ENCODE results near the gene LAMC3.

Gene LAMC3

GRCh38 chr9:131008909-131009618 is at the start of gene LAMC3:
TSS of gene LAMC3 (plus strand) at chr9:131009174. CDS start at chr9:131009215, 41 bp downstream.
- no peak for DNase-seq

DNA sequence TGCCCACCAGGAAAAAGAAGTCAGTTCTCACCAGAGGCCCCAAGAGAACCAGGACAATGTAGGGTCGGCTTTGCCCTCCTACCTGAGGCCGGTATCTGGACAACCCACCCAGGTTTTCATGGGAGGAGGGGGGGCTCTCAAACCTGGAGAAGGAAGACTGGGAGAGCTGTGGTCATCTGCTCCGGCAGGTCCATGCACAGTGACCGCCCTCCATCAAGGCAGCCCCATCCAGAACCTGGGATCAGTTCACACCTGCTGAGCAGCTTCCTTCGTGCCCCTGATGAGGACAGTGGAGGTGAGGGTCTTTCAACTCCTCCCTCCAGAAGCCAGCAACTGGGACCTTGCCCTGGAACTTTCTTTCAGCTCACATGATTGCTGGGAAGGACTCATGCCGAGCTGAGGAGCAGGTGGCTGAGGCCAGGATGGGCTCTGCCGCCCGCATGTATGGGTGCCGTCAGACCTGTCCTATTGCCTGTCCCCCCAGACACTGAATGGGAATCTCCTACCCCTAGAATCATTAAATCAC is 49.1 kb upstream of the LAMC3 start:
- DNase-seq = no peak

- DNase-seq = no peak
Observed at GRCh38 chr9:130960522-130961378, 48.2 kb upstream of the LAMC3 start.

- no peak for DNase-seq
Observed at GRCh38 chr9:130961511-130962300, 47.3 kb upstream of the LAMC3 start.

DNA sequence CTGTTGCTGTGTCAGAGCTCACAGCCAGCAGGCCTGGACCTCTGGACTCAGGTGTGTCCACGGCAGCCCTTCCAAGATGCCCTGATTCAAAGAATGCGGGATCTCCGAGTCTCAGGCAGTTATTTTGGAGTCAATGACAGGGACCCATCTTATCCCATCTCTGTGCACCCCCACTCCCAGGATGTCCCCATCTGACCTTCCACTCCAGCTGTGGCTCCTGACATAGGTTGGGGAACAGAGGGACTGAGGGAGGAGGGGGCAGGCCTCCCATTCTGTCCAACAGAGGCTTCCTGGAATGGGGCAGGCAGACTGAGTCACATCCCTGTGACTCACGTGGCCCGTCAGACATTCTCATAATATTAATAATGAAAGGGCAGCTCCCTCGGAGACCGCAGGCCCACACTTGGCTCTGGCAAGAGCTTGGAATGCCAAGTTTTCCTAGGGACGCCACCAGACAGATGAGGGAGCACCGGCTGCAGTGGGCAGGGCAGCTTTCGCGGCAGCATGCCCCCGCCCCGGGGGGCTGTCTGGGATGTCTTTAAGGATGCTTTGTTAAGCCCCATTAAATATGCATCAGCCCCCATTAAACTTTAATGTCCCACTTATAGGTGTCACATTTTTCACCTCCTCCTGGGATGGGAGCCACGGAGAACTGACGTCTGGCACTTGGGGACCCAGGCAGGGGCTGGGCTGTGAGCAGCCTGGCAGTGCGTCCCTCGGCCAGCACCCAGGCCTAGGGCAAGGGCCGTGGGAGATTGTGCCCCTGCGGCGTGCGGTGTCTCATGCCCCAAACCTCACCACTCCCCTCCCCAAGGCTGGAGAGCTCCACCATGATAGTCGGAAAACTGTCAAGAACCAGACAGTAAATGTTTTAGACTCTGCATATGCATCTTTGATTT is 46.3 kb upstream of the LAMC3 start:
- no peak for DNase-seq

- no peak for DNase-seq
Observed at GRCh38 chr9:130963337-130963908, 45.6 kb upstream of the LAMC3 start.

DNA sequence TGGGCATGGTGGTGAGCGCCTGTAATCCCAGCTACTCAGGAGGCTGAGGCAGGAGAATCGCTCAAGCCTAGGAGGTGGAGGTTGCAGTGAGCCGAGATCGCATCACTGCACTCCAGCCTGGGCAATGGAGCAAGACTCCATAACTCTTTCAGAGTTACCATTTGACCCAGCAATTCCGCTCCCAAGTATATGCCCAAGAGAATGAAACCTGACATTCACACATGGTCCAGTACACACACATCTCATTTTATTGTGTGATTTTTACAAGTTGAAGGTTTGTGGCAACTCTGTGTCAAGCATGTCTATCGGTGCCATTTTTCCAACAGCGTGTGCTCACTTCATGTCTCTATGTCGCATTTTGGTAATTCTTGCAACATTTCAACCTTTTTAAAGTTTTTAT is 45.1 kb upstream of the LAMC3 start:
- DNase-seq = no peak

GRCh38 chr9:130965680-130966079 is 43.3 kb upstream of the LAMC3 start:
- DNase-seq = no peak

DNA sequence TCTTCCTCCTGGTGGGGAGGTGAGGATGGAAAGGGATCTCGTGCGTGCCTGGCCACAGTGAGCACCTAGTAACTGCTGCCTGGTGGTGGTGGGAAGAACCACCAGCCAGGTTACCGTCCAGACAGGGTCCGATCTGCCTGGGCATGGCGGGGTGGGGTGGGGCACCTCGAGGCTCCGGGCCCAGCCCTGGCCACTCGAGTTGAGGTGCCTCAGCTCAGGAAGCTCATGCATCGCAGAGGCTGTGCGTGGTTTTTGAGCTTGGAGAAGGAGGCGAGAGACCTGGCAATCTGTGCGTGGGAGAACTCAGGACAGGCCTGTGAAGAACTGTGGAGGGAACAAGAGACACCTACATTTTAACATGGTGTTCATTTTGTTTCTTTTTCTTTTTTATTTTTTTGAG is 38.9 kb upstream of the LAMC3 start:
- DNase-seq = no peak

DNA sequence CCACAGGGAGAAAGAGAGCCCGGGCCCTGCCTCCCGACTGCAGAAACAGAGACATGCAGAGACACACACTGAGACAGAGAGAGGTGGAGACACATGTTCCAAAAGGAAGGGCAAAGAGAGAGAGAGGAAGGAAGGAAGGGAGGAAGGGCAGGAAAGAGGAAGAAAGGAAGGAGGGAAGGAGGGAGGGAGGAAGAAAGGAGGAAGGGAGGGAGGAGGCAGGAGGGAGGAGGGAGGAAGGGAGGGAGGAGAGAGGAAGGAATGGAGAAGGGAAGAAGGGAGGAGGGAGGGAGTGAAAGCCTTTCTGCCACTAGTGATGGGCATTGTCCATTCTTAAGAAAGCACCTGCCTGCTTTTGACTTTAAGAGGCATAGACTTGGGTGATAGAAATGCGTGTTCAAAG is 38.1 kb upstream of the LAMC3 start:
- DNase-seq = no peak

- no peak for DNase-seq
Observed at GRCh38 chr9:130971294-130971849, 37.6 kb upstream of the LAMC3 start.

GRCh38 chr9:130972277-130972956 is 36.6 kb upstream of the LAMC3 start:
- no peak for DNase-seq

GRCh38 chr9:130972957-130973685 is 35.9 kb upstream of the LAMC3 start:
- DNase-seq = no peak

DNA sequence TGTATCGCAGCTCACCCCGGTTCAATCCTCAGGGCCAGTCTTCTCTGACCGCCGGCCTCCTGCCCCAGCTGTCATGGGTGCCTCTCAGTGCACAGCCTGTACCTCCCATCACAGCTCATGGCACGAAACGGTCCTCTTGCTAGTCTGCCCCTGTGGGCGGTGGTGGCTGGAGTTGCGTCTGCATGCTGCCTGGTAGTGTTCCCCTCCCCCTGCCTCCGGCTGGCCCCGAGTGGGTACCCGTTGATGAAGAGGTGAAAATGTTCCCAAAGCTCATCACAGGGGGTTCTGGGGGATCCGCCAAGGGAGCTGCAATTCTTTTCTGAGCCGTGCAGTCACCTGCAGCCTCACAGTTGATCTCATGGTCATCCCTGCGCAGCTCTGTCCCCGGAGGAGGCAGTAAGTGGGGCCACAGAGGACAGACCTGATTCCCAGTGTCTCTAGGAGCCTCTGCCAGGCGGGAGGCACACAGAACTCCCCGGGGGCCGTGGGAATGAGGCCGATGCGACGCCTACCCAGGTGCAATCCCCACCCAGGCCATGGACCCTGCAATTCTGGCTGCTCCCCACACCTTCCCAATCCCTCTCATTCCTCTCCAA is 35.2 kb upstream of the LAMC3 start:
- no peak for DNase-seq

GRCh38 chr9:130974697-130975096 is 34.3 kb upstream of the LAMC3 start:
- DNase-seq = no peak

DNA sequence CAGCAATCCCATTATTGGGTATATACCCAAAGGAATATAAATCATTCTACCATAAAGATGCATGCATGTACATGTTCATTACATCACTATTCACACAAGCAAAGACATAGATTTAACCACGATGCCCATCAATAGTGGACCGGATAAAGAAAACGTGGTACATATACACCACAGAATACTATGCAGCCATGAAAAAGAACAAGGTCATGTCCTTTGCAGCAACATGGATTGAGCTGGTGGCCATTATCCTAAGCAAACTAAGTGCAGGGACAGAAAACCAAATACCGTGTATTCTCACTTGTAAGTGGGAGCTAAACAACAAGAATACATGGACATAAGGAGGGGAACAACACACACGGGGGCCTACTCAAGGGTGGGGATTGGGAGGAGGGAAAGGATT is 33.8 kb upstream of the LAMC3 start:
- DNase-seq = no peak

GRCh38 chr9:130975932-130976841 is 32.8 kb upstream of the LAMC3 start:
- no peak for DNase-seq

DNA sequence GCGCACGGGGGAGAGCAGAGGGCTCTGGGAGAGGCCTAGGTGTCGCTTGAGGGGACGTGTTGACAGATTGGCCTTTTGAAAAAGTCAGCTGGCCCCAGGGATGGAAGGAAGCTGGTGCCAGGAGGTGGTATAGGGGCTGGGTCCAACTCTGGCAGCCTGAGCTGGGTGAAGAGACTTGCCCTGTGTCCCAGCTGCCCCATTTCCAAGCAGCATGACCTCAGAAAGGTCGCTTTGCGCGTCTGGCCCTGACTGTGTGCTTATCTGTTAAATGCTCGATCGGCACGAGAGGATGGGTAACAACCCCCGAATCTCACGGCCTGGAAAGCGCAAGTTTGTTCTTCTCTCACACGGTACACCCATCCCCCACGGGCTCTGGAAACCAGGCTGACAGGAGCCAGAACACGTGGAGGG is 31.2 kb upstream of the LAMC3 start:
- no peak for DNase-seq

All from CD4-positive, alpha-beta T cell treated with Interferon gamma for 1 hour (primary cell).